SK-N-SH treated with all-trans-retinoic acid at 6 μM for 48 hours (cell line): ENCODE measurements around the gene ZNF76.

Experiments
- ATAC-seq: fragments of 200-7000 bp; cut with Tn5 transposase; 3 replicates; pipeline ENCODE4 v1.9.1; 2020; ENCODE audit warnings: mild to moderate bottlenecking, moderate library complexity
- ARNTL ChIP-seq: fragments of 450-650 bp; formaldehyde crosslinking; IDR thresholded peaks from 2 replicates; pipeline ENCODE4 v1.5.0; 2020; ENCODE audit warnings: low read depth, mild to moderate bottlenecking, moderate library complexity, borderline replicate concordance
- BACH2 ChIP-seq: fragments of 250-450 bp; sonication (Bioruptor Pico); IDR thresholded peaks from 2 replicates; pipeline ENCODE4 v1.9.0; 2021; ENCODE audit warnings: mild to moderate bottlenecking, borderline replicate concordance
- CREB5 ChIP-seq: fragments of 250-450 bp; sonication (Bioruptor Pico); IDR thresholded peaks from 2 replicates; pipeline ENCODE4 v1.5.1; 2020; ENCODE audit warnings: low read depth, mild to moderate bottlenecking, moderate library complexity
- CSRNP3 ChIP-seq: fragments of 250-450 bp; sonication (Bioruptor Pico); IDR thresholded peaks from 2 replicates; pipeline ENCODE4 v1.5.1; 2021; ENCODE audit warnings: mild to moderate bottlenecking, moderate library complexity
- ESRRG ChIP-seq: fragments of 250-450 bp; sonication (Bioruptor Pico); IDR thresholded peaks from 2 replicates; pipeline ENCODE4 v1.6.1; 2021; ENCODE audit warnings: mild to moderate bottlenecking
- ISL1 ChIP-seq: fragments of 250-450 bp; sonication (Bioruptor Pico); IDR thresholded peaks from 2 replicates; pipeline ENCODE4 v2.1.2; 2022; ENCODE audit warnings: mild to moderate bottlenecking, moderate library complexity
- OSR1 ChIP-seq: fragments of 250-450 bp; sonication (Bioruptor Pico); IDR thresholded peaks from 2 replicates; pipeline ENCODE4 v1.8.0; 2022; ENCODE audit warnings: moderate library complexity, mild to moderate bottlenecking, inconsistent platforms
- PATZ1 ChIP-seq: fragments of 250-450 bp; sonication (Bioruptor Pico); IDR thresholded peaks from 2 replicates; pipeline ENCODE4 v1.8.0; 2020; ENCODE audit warnings: mild to moderate bottlenecking, moderate library complexity, borderline replicate concordance
- POU6F1 ChIP-seq: fragments of 250-450 bp; sonication (Bioruptor Pico); IDR thresholded peaks from 2 replicates; pipeline ENCODE4 v1.8.0; 2021; ENCODE audit warnings: low read depth, mild to moderate bottlenecking, moderate library complexity, borderline replicate concordance
- RARB ChIP-seq: fragments of 250-450 bp; sonication (Bioruptor Pico); IDR thresholded peaks from 2 replicates; pipeline ENCODE4 v1.8.0; 2021; ENCODE audit warnings: mild to moderate bottlenecking, moderate library complexity
- SNAI2 ChIP-seq: fragments of 250-450 bp; sonication (Bioruptor Pico); IDR thresholded peaks from 2 replicates; pipeline ENCODE4 v1.5.0; 2020; ENCODE audit warnings: mild to moderate bottlenecking, moderate library complexity
- TCF4 ChIP-seq: fragments of 250-450 bp; sonication (Bioruptor Pico); IDR thresholded peaks from 2 replicates; pipeline ENCODE4 v1.8.0; 2021; ENCODE audit warnings: mild to moderate bottlenecking, moderate library complexity, borderline replicate concordance
- TOX ChIP-seq: fragments of 250-450 bp; sonication (Bioruptor Pico); IDR thresholded peaks from 2 replicates; pipeline ENCODE4 v1.8.0; 2021; ENCODE audit warnings: mild to moderate bottlenecking, moderate library complexity, borderline replicate concordance
- TSHZ2 ChIP-seq: fragments of 250-450 bp; sonication (Bioruptor Pico); IDR thresholded peaks from 2 replicates; pipeline ENCODE4 v1.5.0; 2020; ENCODE audit warnings: mild to moderate bottlenecking, moderate library complexity
- ZFP3 ChIP-seq: fragments of 250-450 bp; sonication (Bioruptor Pico); IDR thresholded peaks from 2 replicates; pipeline ENCODE4 v1.5.0; 2020; ENCODE audit warnings: mild to moderate bottlenecking, moderate library complexity
- ZFP30 ChIP-seq: fragments of 450-650 bp; formaldehyde crosslinking; IDR thresholded peaks from 2 replicates; pipeline ENCODE4 v1.5.0; 2022; ENCODE audit warnings: mild to moderate bottlenecking, moderate library complexity
- ZNF70 ChIP-seq: fragments of 450-650 bp; formaldehyde crosslinking; IDR thresholded peaks from 2 replicates; pipeline ENCODE4 v1.5.0; 2020; ENCODE audit warnings: mild to moderate bottlenecking, moderate library complexity
- ZNF8 ChIP-seq: fragments of 450-650 bp; formaldehyde crosslinking; IDR thresholded peaks from 2 replicates; pipeline ENCODE4 v1.5.0; 2020; ENCODE audit warnings: mild to moderate bottlenecking, moderate library complexity

The ZNF76 gene

GRCh38 chr6:35320031-35320410 lies 60.5 kb downstream of the ZNF76 start:
- TF ChIP-seq ZNF70 (CRISPR knock-in tag) (no peak), OSR1 (CRISPR knock-in tag) (no peak), POU6F1 (CRISPR knock-in tag) (no peak), PATZ1 (CRISPR knock-in tag) (no peak), ZFP30 (no peak), CSRNP3 (CRISPR knock-in tag) (no peak), SNAI2 (CRISPR knock-in tag) (no peak), TCF4 (CRISPR knock-in tag) (no peak), ESRRG (CRISPR knock-in tag) (no peak), TSHZ2 (CRISPR knock-in tag) (no peak), TOX (CRISPR knock-in tag) (no peak), ZFP3 (CRISPR knock-in tag) (no peak), BACH2 (CRISPR knock-in tag) (no peak)
- no peak for ATAC-seq

GRCh38 chr6:35321091-35321490 lies 61.6 kb downstream of the ZNF76 start:
- ATAC-seq: no peak
- TF ChIP-seq ZNF8 (CRISPR knock-in tag) (no peak), TCF4 (CRISPR knock-in tag) (no peak), TSHZ2 (CRISPR knock-in tag) (no peak)

- ATAC-seq: peak; percentile 99
- TF ChIP-seq RARB (CRISPR knock-in tag) (no peak), OSR1 (CRISPR knock-in tag) (no peak), ZFP30 (no peak), TCF4 (CRISPR knock-in tag) (no peak), SNAI2 (CRISPR knock-in tag) (no peak), TSHZ2 (CRISPR knock-in tag) (no peak), CSRNP3 (CRISPR knock-in tag) (no peak), TOX (CRISPR knock-in tag) (no peak), ISL1 (no peak), ESRRG (CRISPR knock-in tag) (no peak), CREB5 (no peak), ARNTL (no peak)
Measured at GRCh38 chr6:35327349-35328027, 68.0 kb downstream of the ZNF76 start.
